Endothelial cell (in vitro differentiated cells): ENCODE results near the gene PACS1. TPM values are rescaled to one million over a fixed set of nuclear protein-coding genes. Genes with fewer than 3 reads are reported as not detected.

Experiments used
- DNase-seq: peaks from one replicate; pipeline ENCODE4 v3.0.0; 2021; ENCODE audit warnings: low spot score
- H3K27ac Mint-ChIP-seq: one replicate; pipeline ENCODE4 v1.8.0; 2021; ENCODE audit warnings: mixed read lengths, inconsistent platforms; ENCODE audit not compliant: unreplicated experiment
- H3K27me3 Mint-ChIP-seq: one replicate; pipeline ENCODE4 v1.8.0; 2021; ENCODE audit warnings: mild to moderate bottlenecking, moderate library complexity, mixed read lengths, inconsistent platforms; ENCODE audit not compliant: unreplicated experiment
- H3K36me3 Mint-ChIP-seq: one replicate; pipeline ENCODE4 v1.8.0; 2021; ENCODE audit warnings: mild to moderate bottlenecking, low read depth, mixed read lengths, inconsistent platforms; ENCODE audit not compliant: unreplicated experiment
- H3K4me1 Mint-ChIP-seq: one replicate; pipeline ENCODE4 v1.8.0; 2021; ENCODE audit warnings: mild to moderate bottlenecking, mixed read lengths, inconsistent platforms; ENCODE audit not compliant: unreplicated experiment
- H3K4me3 Mint-ChIP-seq: one replicate; pipeline ENCODE4 v1.8.0; 2021; ENCODE audit warnings: mild to moderate bottlenecking, mixed read lengths, inconsistent platforms; ENCODE audit not compliant: unreplicated experiment
- H3K9me3 Mint-ChIP-seq: one replicate; pipeline ENCODE4 v1.8.0; 2021; ENCODE audit warnings: mixed read lengths, inconsistent platforms; ENCODE audit not compliant: unreplicated experiment
- CTCF ChIP-seq: fragments of 200-600 bp; sonication (generic); IDR thresholded peaks from one replicate; pipeline ENCODE4 v1.5.0; 2021; ENCODE audit warnings: antibody characterized with exemption; ENCODE audit not compliant: unreplicated experiment
- total RNA-seq: library from RNA; stranded (reverse); fragmentation: NEBNext Ultra II Directional; extraction: Animal tissue kit (Norgen Biotek cat#: 25700); gene quantifications from one replicate; pipeline ENCODE4 v1.2.1, GENCODE V29; 2021; ENCODE audit not compliant: unreplicated experiment

The PACS1 gene
- total RNA-seq, 1 donor from 2014 or later: 114 TPM

GRCh38 chr11:66130978-66131377 lies 60.9 kb downstream of the PACS1 start:
- no peak for DNase-seq
- peaks cover 2% of the 10 kb centered on the region for H3K27me3 Mint-ChIP-seq
- TF ChIP-seq CTCF: no peak
- H3K36me3 Mint-ChIP-seq: no peaks in the 10 kb centered on the region
- no peaks in the 10 kb centered on the region for H3K9me3 Mint-ChIP-seq
- no peak overlapping the region for H3K27ac Mint-ChIP-seq
- H3K4me3 Mint-ChIP-seq: no peak overlapping the region
- H3K4me1 Mint-ChIP-seq: peaks cover 20% of the 10 kb centered on the region

DNA sequence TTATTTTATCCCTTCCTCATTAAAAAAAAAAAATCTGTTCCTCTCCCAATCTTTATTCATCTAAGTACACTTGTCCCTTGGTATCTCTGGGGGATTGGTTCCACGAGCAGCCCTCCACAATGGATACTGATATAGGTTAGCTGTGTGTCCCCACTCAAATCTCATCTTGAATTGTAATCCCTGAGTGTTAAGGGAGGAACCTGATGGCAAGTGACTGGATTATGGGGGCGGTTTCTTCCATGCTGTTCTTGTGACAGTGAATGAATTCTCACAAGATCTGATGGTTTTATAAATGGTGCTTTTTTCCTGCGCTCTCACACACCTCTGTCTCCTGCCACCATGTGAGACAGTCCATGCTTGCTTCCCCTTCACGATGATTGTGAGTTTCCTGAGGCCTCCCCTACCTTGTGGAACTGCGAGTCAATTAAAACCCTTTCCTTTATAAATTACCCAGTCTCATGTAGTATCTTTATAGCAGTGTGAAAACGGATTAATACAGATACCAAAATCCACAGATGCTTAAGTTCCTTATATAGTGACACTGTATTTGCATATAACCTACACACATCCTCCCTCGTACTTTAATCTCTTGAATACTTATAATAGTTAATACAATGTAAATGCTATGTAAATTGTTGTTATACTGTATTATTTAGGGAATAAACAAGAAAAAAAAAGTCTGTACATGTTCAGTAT lies 62.0 kb downstream of the PACS1 start:
- Mint-ChIP-seq H3K4me3 (no peak overlapping the region), H3K27me3 (peaks cover 2% of the 10 kb centered on the region), H3K4me1 (peaks cover 9% of the 10 kb centered on the region), H3K27ac (no peak overlapping the region), H3K36me3 (no peaks in the 10 kb centered on the region), H3K9me3 (no peaks in the 10 kb centered on the region)
- no peak for TF ChIP-seq CTCF
- DNase-seq: no peak

GRCh38 chr11:66133216-66133775 lies 63.2 kb downstream of the PACS1 start:
- DNase-seq: no peak
- H3K27me3 Mint-ChIP-seq: peaks cover 2% of the 10 kb centered on the region
- no peaks in the 10 kb centered on the region for H3K36me3 Mint-ChIP-seq
- H3K4me3 Mint-ChIP-seq: no peak overlapping the region
- H3K27ac Mint-ChIP-seq: no peak overlapping the region
- H3K9me3 Mint-ChIP-seq: no peaks in the 10 kb centered on the region
- no peak for TF ChIP-seq CTCF
- no peaks in the 10 kb centered on the region for H3K4me1 Mint-ChIP-seq

DNA sequence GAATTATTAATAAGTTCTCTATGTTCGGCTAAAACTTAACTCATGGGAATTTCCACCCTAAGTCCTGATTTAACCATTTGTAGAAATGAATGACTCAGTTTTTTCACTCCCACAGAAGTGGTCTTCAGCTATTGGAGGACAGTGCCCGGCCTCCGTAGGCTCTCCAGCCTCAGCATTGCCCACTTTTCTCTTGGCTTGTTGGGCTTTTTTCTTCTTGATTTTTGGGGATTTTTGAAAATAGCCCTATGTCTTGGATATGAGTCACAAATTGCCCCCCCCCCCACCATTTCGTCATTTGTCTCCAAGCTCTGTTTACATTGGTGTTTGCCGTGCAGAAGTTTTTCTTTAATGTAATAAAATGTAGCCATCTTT lies 66.7 kb downstream of the PACS1 start:
- Mint-ChIP-seq H3K27me3 (peaks cover 2% of the 10 kb centered on the region), H3K4me3 (no peak overlapping the region), H3K9me3 (no peaks in the 10 kb centered on the region), H3K27ac (no peak overlapping the region), H3K4me1 (no peaks in the 10 kb centered on the region), H3K36me3 (no peaks in the 10 kb centered on the region)
- TF ChIP-seq CTCF: no peak
- no peak for DNase-seq

GRCh38 chr11:66139817-66140404 lies 69.8 kb downstream of the PACS1 start:
- TF ChIP-seq CTCF: no peak
- Mint-ChIP-seq H3K27ac (no peak overlapping the region), H3K9me3 (no peaks in the 10 kb centered on the region), H3K36me3 (peaks cover 3% of the 10 kb centered on the region), H3K4me1 (peaks cover 2% of the 10 kb centered on the region), H3K4me3 (no peak overlapping the region), H3K27me3 (no peaks in the 10 kb centered on the region)
- DNase-seq: no peak
